NCI-H2227 treated with DMSO at 0.1 percent for 48 hours (cell line): ENCODE data around the gene SCNM1.
"Not testable (repeated sequence)": the region's sequence is repeated elsewhere in the genome, so short reads cannot be mapped to it uniquely, and the experiment has no call there.

Experiments
- DNase-seq: peaks from one replicate; lab custom pipeline; 2025; lab: John Stamatoyannopoulos, UW

SCNM1 gene

GRCh38 chr1:151146412-151147131, 19.4 kb upstream of the SCNM1 start, which contains the start of gene SEMA6C:
SEMA6C (minus strand) TSS chr1:151146631; CDS start chr1:151142621, 4,010 bp downstream.
- DNase-seq = peak; percentile 92

GRCh38 chr1:151147132-151147503, 18.8 kb upstream of the SCNM1 start:
- DNase-seq = no peak

- DNase-seq = no peak
Measured at GRCh38 chr1:151147665-151148064, 18.3 kb upstream of the SCNM1 start.

GRCh38 chr1:151156515-151156819, 9.5 kb upstream of the SCNM1 start, which contains the start of gene TNFAIP8L2:
TNFAIP8L2 (plus strand) TSS chr1:151156649; CDS start chr1:151158698, 2,049 bp downstream.
- DNase-seq = no peak

- DNase-seq = no peak
Measured at GRCh38 chr1:151157067-151157531, 8.8 kb upstream of the SCNM1 start.

- DNase-seq = no peak
Measured at GRCh38 chr1:151158326-151158725, 7.6 kb upstream of the SCNM1 start.

- no peak for DNase-seq
Measured at GRCh38 chr1:151158751-151159251, 7.1 kb upstream of the SCNM1 start.

- no peak for DNase-seq
Measured at GRCh38 chr1:151159373-151159772, 6.6 kb upstream of the SCNM1 start.

GRCh38 chr1:151164732-151165280, 1.1 kb upstream of the SCNM1 start:
- DNase-seq = no peak

GRCh38 chr1:151165281-151165737, 635 bp upstream of the SCNM1 start:
- peak; percentile 80 for DNase-seq

GRCh38 chr1:151166505-151166956, 587 bp downstream of the SCNM1 start:
- no peak for DNase-seq

- DNase-seq = no peak
Measured at GRCh38 chr1:151167116-151167515, 1.2 kb downstream of the SCNM1 start.

- no peak for DNase-seq
Measured at GRCh38 chr1:151171190-151171589, 5.2 kb downstream of the SCNM1 start.

GRCh38 chr1:151175041-151175741, 9.2 kb downstream of the SCNM1 start:
- DNase-seq = no peak

GRCh38 chr1:151175863-151176262, 9.9 kb downstream of the SCNM1 start, which contains the start of gene TMOD4:
TMOD4 (minus strand) TSS chr1:151175981; CDS start chr1:151174875, 1,106 bp downstream.
- no peak for DNase-seq

- DNase-seq = no peak
Measured at GRCh38 chr1:151176514-151177045, 10.6 kb downstream of the SCNM1 start.

- DNase-seq = no peak
Measured at GRCh38 chr1:151184211-151184610, 18.3 kb downstream of the SCNM1 start.

- no peak for DNase-seq
Measured at GRCh38 chr1:151187205-151187604, 21.3 kb downstream of the SCNM1 start.

GRCh38 chr1:151188667-151189066, 22.7 kb downstream of the SCNM1 start:
- DNase-seq = not testable (repeated sequence)

- DNase-seq = peak; percentile 91
Measured at GRCh38 chr1:151189637-151190445, 23.9 kb downstream of the SCNM1 start, which contains the start of gene VPS72. VPS72 (minus strand) TSS chr1:151190197; CDS start chr1:151190121, 76 bp downstream.

GRCh38 chr1:151192047-151192446, 26.1 kb downstream of the SCNM1 start:
- no peak for DNase-seq
